ENCODE results near the gene MCM6.
"Not testable (repeated sequence)": the region's sequence is repeated elsewhere in the genome, so short reads cannot be mapped to it uniquely, and the experiment has no call there.

MCM6 gene

GRCh38 chr2:135876066-135876711 lies at the start of gene MCM6:
Gene MCM6 (minus strand): TSS chr2:135876443. CDS start chr2:135876365, 78 bp downstream.
- DNase-seq (ENCODE audit: low read depth): peak; percentile 97

GRCh38 chr2:135925571-135925970 lies 49.3 kb upstream of the MCM6 start:
- no peak for DNase-seq (ENCODE audit: low read depth)

GRCh38 chr2:135916207-135916606 lies 40.0 kb upstream of the MCM6 start:
- DNase-seq (ENCODE audit: low read depth): no peak

GRCh38 chr2:135914485-135914884 lies 38.2 kb upstream of the MCM6 start:
- DNase-seq (ENCODE audit: low read depth): no peak

GRCh38 chr2:135913727-135914365 lies 37.6 kb upstream of the MCM6 start:
- DNase-seq (ENCODE audit: low read depth): no peak

- DNase-seq (ENCODE audit: low read depth): no peak
These were observed 33.7 kb upstream of the MCM6 start for GRCh38 chr2:135909976-135910375.

GRCh38 chr2:135905679-135906078 lies 29.4 kb upstream of the MCM6 start:
- DNase-seq (ENCODE audit: low read depth): no peak

GRCh38 chr2:135904341-135904989 lies 28.2 kb upstream of the MCM6 start:
- DNase-seq (ENCODE audit: low read depth): no peak

- no peak for DNase-seq (ENCODE audit: low read depth)
These were observed 27.4 kb upstream of the MCM6 start for GRCh38 chr2:135903650-135904049.

- DNase-seq (ENCODE audit: low read depth): no peak
These were observed 23.3 kb upstream of the MCM6 start for GRCh38 chr2:135899567-135899966.

- DNase-seq (ENCODE audit: low read depth): no peak
These were observed 22.1 kb upstream of the MCM6 start for GRCh38 chr2:135898234-135898786.

- DNase-seq (ENCODE audit: low read depth): no peak
These were observed 18.7 kb upstream of the MCM6 start for GRCh38 chr2:135894930-135895329.

- no peak for DNase-seq (ENCODE audit: low read depth)
These were observed 17.1 kb upstream of the MCM6 start for GRCh38 chr2:135893374-135893794.

- DNase-seq (ENCODE audit: low read depth): no peak
These were observed 14.6 kb upstream of the MCM6 start for GRCh38 chr2:135890835-135891234.

GRCh38 chr2:135890149-135890548 lies 13.9 kb upstream of the MCM6 start:
- no peak for DNase-seq (ENCODE audit: low read depth)

GRCh38 chr2:135888587-135888986 lies 12.3 kb upstream of the MCM6 start:
- not testable (repeated sequence) for DNase-seq (ENCODE audit: low read depth)

- DNase-seq (ENCODE audit: low read depth): no peak
These were observed 9.5 kb upstream of the MCM6 start for GRCh38 chr2:135885709-135886108.

GRCh38 chr2:135882415-135882814 lies 6.2 kb upstream of the MCM6 start:
- DNase-seq (ENCODE audit: low read depth): no peak

GRCh38 chr2:135876770-135877169 lies 527 bp upstream of the MCM6 start:
- DNase-seq (ENCODE audit: low read depth): not testable (repeated sequence)

GRCh38 chr2:135875491-135876065 lies 665 bp downstream of the MCM6 start:
- peak; percentile 67 for DNase-seq (ENCODE audit: low read depth)

- no peak for DNase-seq (ENCODE audit: low read depth)
These were observed 1.4 kb downstream of the MCM6 start for GRCh38 chr2:135874777-135875365.

GRCh38 chr2:135870571-135870970 lies 5.7 kb downstream of the MCM6 start:
- no peak for DNase-seq (ENCODE audit: low read depth)

Measured in stimulated activated CD8-positive, alpha-beta memory T cell treated with anti-CD3 and anti-CD28 coated beads, Interleukin-4, amount 100 ng/mL, for 24 hours (primary cell).